ENCODE measurements around the gene SEPTIN8. TPM values are rescaled to one million over a fixed set of nuclear protein-coding genes. Genes with fewer than 3 reads are reported as not detected.

Gene SEPTIN8
- total and polyA plus RNA-seq, 10 of the 15 experiments (the other 5 are each of a cell fraction or from before 2014, with no cell fraction given), result 6.1 to 96.1 (median 29.4) TPM

GRCh38 chr5:132822650-132823480, 45.8 kb upstream of the SEPTIN8 start (continued):
- TF ChIP-seq STAT1 (conservative IDR thresholded peaks at IDR 0.05), result no peak
- TF ChIP-seq EGR1 (IDR thresholded peaks at IDR 0.05; ENCODE audit: borderline replicate concordance in 1 of 2, low read depth in 2 of 2, low read length in 2 of 2), result no peak
- no peak for TF ChIP-seq SMAD5 (IDR thresholded peaks at IDR 0.05; ENCODE audit: low read depth)

GRCh38 chr5:132821791-132822190, 44.8 kb upstream of the SEPTIN8 start:
- H3K9ac ChIP-seq (ENCODE audit: control insufficient read depth, insufficient read depth, low read length), result no peak overlapping the region
- H3K9me3 ChIP-seq (replicated peaks; ENCODE audit: control insufficient read depth, insufficient read depth, low read length), result no peaks in the 10 kb centered on the region
- WGBS (ENCODE audit: insufficient coverage, insufficient replicate concordance, low lambda C conversion rate, missing lambda C conversion rate), result 100% methylated on average over 1 of the region's 1 CpG
- ChIA-PET CTCF (interaction anchor here (0.6 to 7.7 kb wide), 12 partner anchors 14 to 320 kb away, joined by 3 to 159 read pairs (median 25); partner anchors contain the start of gene CCNI2), SMC1A (ENCODE audit: uncharacterized antibody, unreplicated experiment) (interaction anchor here (0.7 to 10.9 kb wide), 7 partner anchors 13 to 315 kb away, joined by 3 to 129 read pairs (median 55); no protein-coding TSS in a partner anchor), RAD21 (ENCODE audit: unreplicated experiment) (interaction anchor here (1.5 to 7.7 kb wide), 7 partner anchors 13 to 321 kb away, joined by 3 to 106 read pairs (median 30); partner anchors contain the start of gene CCNI2), POLR2A (interaction anchor here (6.2 kb wide), 1 partner anchor 15 kb away, joined by 41 read pairs; no protein-coding TSS in a partner anchor)
- H3K27me3 ChIP-seq (replicated peaks in 1 of 2; ENCODE audit: control insufficient read depth in 2 of 2, insufficient read depth in 2 of 2, low read length in 1 of 2), result peaks cover 0 to 2% of the 10 kb centered on the region in 2 experiments; a peak in 3 of 4 replicates
- H3K27ac ChIP-seq (ENCODE audit: control insufficient read depth, insufficient read depth), result no peak overlapping the region
- H2AFZ ChIP-seq (ENCODE audit: control insufficient read depth, low read depth, low read length), result no peak overlapping the region
- no peak overlapping the region for H3K4me2 ChIP-seq (ENCODE audit: control insufficient read depth, insufficient read depth)
- ATAC-seq, result no peak
- no peak for DNase-seq (ENCODE audit: low read depth, low spot score)
- no peaks in the 10 kb centered on the region for H3K36me3 ChIP-seq (ENCODE audit: control insufficient read depth in 2 of 2, insufficient read depth in 2 of 2, low read length in 1 of 2)
- no peaks in the 10 kb centered on the region; the same call in 1 of the 2 replicates for H3K4me1 ChIP-seq (ENCODE audit: control insufficient read depth, insufficient read depth, low read length)
- H3K79me2 ChIP-seq (ENCODE audit: control insufficient read depth, insufficient read depth, low read length), result no peaks in the 10 kb centered on the region
- H3K4me3 ChIP-seq, result no peak overlapping the region
- BruUV-seq (replicated peaks), result no TSS peak
- FAIRE-seq, result no peak
- in situ Hi-C loops (cut with MboI) (loop anchor here (10.0 kb wide), 1 partner anchor 297 kb away; no protein-coding TSS in a partner anchor), intact Hi-C loops (cut with micrococcal nuclease; ENCODE audit: unreplicated experiment) (loop anchor here (2.0 to 5.0 kb wide), 4 partner anchors 71 to 321 kb away; partner anchors contain the start of gene KIF3A)
- H4K20me1 ChIP-seq (ENCODE audit: control insufficient read depth, insufficient read depth), result no peaks in the 10 kb centered on the region
- TF ChIP-seq NR2C1 (IDR thresholded peaks at IDR 0.05) (no peak), CREB1 (IDR thresholded peaks at IDR 0.05; ENCODE audit: low read depth) (no peak), ZNF207 (IDR thresholded peaks at IDR 0.05; ENCODE audit: borderline replicate concordance) (no peak), MXI1 (IDR thresholded peaks at IDR 0.05; ENCODE audit: low read depth, low read length) (no peak), NRF1 (conservative IDR thresholded peaks at IDR 0.05; ENCODE audit: low read depth, low read length) (no peak), SMARCA5 (IDR thresholded peaks at IDR 0.05) (no peak), E4F1 (IDR thresholded peaks at IDR 0.05; ENCODE audit: borderline replicate concordance, partially characterized antibody) (no peak), MEF2B (IDR thresholded peaks at IDR 0.05; ENCODE audit: partially characterized antibody, poor library complexity, severe bottlenecking) (no peak), SIX5 (IDR thresholded peaks at IDR 0.05; ENCODE audit: low read depth, low read length, severe bottlenecking) (no peak), EZH2 (IDR thresholded peaks at IDR 0.05; ENCODE audit: borderline replicate concordance, control insufficient read depth, low read depth, low read length) (no peak), ZSCAN29 (IDR thresholded peaks at IDR 0.05) (no peak), SIN3A (IDR thresholded peaks at IDR 0.05; ENCODE audit: low read depth, low read length) (no peak), ZNF24 (IDR thresholded peaks at IDR 0.05) (no peak)

All from GM12878 (cell line).